HK-2 (cell line): ENCODE measurements around the gene ANXA5.
"Not testable (repeated sequence)": the region's sequence is repeated elsewhere in the genome, so short reads cannot be mapped to it uniquely, and the experiment has no call there.

Experiments
- DNase-seq: peaks from one replicate; pipeline ENCODE4 v3.0.0-alpha.2; 2018; ENCODE audit not compliant: unreplicated experiment

Gene ANXA5

DNA sequence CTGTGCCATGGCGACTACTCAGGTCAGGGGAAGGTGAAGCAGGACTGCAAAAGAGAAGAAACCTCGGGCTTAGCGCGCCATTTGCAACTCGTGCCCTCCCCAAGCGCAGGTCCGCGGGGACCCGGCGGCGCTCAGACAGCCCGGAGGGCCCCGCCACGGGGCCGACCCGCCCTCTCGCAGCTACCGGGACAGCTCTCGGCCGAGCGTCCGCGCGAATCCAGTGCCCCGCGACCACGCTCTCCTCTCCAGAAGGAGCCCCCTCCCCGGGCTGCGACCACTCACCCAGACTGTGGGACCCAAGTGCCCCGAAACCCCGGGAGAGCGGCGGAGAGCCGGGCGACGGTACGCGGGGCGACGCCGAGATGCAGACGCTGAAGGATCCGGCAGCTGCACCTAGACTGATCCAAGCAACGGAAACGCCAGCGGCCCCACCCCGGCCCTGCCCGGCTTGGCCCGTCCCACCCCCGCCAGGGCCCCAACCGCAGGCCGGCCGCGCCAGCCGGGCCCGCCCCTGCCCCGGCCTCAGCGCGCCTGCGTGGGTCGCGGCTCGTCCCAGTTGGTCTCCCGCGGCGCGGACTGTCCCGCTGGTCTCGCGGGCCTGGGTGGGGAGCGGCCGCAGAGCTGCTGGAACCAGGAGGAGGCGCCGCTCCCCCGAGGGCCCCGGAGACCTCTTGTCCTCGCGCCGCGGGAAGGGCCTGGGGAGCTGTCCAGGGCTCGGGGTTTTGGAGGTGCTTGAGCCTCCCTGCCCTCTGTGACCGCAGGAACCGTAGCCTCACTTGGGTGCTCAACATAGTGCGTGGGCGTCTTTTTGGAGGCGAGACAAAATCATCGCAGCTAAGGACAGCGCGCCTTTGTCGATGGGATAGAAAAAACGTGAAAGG, at the start of gene ANXA5:
TSS of gene ANXA5 (minus strand) at position 400 of the 881 bp plus-strand sequence. CDS start at position 9, 391 bp downstream.
- DNase-seq, result peak; percentile 93

DNA sequence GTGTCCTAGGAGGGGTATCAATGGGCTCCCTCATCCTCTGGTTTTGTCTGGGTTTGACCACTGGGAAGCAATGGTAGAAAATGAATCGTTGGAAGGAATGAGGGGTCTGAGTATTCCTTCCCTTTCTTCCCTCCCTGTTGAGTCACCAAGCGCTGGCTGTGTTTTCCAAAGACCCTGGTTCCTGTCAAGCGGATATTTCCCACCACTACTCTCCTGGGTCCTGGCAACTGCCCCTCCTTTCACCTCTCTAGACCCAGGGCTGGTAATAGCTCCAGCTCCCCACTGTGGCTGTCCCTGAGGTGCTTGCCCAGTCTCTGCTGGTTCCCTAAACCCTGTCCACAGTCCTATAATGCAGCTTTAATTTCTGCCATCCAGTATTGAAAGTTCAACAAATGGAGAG, 46.0 kb upstream of the ANXA5 start:
- DNase-seq, result no peak

DNA sequence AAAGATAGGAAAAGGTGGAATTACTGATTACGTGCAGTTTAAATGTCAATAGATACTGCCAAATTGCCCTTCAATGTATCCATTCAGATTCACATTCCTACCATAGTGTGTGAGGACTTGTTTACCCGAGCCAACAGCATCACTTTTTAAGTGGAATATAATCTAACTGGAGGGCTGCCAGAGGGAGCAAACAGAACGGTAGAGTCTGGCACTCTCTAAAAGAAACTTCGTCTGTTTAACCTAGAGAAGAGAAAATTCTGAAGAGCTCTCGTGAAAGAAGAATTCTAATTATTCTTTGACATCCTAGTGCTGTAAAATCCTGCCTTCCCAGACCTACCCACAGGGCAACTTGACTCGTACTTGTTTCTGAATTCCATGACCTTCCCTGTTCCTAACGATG, 45.0 kb upstream of the ANXA5 start:
- no peak for DNase-seq

DNA sequence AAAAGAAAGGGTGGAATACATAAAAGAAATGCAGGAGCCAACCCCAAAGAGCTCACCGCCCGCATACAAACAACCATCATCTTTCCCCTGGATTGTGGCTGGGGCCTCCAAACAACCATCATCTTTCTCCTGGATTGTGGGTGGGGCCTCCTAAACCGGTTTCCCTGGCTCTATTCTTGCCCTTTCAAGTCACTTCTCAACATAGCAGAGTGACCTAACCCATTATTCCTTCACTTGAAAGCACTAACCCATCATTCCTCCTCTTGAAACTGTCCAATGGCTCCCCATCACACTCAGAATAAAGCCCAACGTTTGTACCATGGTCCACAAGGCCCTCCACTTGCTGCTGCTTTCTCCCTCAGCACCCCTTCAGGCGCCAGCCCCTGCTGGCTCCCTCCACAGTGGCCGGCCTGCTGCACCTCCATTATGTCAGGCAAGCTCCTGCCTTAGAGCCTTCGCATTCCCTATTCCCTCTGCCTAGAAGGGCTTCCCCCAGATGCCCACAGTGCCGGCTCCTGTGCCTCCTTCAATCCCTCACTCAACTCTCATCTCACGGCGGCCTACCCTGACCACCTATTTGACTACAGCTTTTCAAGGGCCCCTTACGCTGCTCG, 44.1 kb upstream of the ANXA5 start:
- DNase-seq, result no peak

DNA sequence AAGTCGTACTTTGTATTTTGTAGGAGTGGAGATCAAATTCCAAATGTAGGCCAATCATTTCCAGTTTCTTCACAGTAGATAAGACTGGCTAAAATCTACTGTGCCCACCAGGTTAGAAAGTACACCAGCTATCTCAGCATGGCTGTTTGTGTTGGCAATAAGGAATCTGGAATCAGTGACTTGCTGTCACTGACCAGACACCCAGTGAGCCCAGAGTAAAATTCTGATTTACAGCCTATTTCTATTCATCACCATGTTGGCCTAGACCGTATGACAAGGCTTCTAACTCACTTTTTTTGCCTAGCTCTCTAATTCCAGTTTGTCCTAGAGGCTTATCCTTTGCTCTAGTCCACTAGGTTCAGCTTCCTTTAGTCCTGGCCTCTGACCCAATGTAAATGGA, 42.8 kb upstream of the ANXA5 start:
- no peak for DNase-seq

DNA sequence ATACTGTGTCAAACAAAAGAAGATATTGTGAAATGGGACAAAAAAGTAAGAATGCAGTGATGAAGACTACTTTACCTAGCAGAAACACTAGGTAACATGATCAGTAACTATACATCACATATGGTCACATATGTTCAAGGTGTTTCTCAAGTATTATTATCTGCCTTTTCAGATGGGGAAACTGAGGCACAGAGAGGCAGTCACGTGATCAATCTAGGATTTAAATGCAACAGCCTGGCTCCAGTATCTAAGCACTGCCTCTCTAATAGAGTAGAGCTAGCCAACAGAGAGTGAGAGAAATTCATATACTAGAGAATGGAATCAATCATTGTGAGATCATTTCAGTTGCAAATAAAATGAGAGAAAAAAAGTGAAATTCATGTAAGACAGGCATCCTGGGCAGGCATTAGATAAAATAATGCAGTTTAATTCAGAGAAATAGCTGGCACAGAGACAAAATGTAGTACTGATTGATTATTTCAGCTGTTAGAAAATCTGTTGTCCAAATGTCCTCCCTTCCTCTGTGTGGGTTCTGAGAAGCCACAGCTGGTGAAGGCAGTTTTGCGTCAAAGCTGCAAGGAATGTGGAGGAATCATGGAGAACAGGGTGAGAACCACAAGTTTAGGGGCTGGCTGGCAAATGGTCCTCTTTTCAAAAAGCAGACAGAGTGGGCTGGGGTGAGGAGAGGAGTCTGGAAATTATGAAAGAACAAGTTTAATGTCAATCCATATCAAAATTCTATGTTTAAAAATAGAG, 42.2 kb upstream of the ANXA5 start:
- DNase-seq, result no peak

DNA sequence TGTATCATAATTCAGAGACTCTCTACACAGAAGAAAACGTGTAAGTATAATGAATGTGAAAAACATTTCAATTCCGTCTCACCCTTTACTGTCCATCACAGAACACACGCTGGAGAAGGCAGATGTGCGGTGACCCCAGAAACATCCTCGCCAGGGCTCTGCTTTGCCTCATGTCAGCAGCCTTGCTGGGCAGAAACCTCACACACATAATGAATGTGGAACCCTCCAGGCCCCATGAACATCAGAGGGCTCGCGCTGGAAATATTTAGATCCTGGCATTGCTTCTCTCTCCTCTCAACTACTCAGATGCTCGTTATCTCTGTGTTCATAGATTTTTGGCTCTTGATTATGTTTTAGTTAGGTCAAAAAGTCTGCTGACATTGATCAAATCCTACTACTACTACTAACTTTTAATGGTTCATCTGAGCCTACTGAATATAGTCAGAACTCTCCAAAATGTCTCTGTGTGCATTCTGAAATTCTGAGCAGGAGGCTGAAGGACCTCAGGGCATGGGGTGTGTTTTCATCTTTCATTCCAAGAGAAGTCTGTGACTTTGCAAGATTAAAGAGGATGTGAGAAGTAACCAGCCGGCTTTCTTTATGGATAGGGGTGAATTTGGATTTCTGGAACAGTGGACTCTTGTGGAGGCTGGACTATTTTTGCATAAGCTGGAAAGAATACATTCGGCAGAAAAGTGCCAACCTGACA, 41.2 kb upstream of the ANXA5 start:
- DNase-seq, result no peak

DNA sequence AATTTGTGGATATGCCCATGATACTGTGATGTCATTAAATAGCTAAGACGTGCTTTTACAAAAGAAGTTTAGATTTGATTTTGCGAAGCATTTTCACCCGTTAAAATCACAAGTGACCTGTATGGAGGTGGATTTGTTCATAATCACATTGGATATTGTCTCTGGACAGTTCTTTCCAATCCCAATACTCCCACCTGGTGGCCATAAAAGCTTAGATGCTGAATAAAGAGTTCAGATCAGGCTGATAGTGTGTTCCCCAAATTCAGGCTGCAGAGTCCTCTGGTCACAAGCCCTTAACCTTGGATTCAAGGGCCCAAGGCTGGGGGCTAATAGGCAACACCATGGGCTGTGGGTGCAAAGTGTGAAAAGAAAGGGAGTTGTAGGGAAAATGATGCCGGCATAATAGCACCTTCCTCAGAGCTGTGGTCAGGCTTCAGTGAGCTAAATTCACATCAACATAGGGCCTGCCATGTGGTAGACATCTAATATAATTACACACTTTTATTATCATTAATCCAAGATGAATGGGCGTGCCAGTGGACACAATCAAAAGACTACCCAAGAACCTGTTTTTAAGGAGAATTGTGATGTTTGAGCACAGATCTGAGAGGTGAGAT, 40.1 kb upstream of the ANXA5 start:
- DNase-seq, result peak; percentile 20

DNA sequence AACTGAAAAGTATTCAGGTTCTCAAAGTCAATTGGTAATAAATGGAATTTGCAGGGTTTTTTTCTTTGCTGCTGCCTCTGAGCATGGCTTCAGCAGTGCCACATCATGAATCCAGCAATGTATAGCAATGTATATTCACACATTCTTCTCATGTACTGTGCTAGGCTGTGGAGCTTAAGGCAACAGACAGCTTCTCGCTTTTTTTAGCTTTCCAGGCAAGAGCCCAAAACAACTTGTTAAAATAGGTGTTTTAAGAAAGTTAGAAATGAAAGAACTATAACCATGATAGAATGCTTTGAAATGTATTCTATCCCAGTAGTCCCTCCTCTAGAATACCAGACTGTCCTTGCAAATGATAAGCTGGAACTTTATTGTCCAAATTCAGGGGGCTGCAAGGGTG, 37.8 kb upstream of the ANXA5 start:
- no peak for DNase-seq

DNA sequence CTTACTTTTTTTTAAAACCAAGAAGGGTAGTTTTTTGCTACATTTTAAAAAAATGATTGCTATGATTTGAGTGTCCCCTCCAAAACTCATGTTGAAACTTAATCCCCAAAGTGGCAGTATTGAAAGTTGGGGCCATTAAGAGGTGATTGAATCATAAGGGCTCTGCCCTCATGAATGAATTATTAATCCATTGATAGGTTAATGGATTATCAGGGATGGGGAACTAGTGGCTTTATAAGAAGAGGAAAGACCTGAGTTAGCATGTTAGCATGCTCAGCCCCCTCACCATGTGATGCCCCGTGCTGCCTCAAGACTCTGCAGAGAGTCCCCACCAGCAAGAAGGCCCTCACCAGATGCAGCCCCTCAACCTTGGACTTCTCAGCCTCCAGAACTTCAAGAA, 37.2 kb upstream of the ANXA5 start:
- DNase-seq, result no peak

DNA sequence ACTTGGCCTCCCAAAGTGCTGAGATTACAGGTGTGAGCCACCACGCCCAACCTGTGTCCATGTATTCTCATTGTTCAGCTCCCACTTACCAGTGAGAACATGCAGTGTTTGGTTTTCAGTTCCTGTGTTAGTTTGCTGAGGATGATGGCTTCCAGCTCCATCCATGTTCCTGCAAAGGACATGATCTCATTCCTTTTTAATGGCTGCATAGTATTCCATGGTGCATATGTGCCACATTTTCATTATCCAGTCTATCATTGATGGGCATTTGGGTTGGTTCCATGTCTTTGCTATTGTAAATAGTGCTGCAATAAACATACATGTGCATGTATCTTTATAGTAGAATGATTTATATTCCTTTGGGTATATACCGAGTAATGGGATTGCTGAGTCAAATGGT, 33.0 kb upstream of the ANXA5 start:
- DNase-seq, result not testable (repeated sequence)

DNA sequence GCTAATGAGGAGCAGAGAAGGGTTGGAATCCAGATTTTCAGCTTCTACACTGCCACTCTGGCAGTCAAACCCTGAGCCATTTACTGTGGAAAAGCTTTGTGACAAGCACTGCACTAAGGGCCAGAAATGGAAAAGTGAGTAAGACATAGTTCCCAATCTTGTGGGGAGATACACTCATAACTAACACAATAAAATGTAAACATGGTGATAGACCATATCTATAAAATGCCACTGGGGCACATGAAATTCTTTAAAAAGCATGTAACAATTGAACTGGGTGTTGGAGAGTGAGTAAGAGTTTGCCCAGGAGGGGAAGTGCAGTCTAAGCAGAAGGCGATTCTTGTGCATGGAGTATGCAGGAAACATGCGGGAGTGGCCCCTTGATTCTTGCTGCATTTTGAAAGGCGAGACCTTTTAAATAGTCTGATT, 32.0 kb upstream of the ANXA5 start:
- DNase-seq, result no peak

DNA sequence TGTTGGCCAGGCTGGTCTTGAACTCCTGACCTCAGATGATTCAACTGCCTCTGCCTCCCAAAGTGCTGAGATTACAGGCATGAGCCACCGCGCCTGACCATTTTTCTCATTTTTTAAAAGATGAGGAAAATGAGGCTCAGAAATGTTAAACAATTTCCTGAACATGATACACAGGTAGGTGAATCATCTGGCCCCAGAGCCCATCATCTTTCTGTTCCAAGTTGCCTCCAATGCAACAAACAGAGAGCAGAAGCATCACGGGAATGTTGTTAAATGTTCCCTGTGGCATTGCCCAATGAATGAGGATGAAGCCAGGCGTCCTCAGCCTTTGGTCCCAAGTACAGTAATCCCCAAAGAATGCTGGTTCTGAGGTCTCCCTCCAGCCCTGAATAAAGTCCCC, 31.3 kb upstream of the ANXA5 start:
- peak; percentile 22 for DNase-seq

DNA sequence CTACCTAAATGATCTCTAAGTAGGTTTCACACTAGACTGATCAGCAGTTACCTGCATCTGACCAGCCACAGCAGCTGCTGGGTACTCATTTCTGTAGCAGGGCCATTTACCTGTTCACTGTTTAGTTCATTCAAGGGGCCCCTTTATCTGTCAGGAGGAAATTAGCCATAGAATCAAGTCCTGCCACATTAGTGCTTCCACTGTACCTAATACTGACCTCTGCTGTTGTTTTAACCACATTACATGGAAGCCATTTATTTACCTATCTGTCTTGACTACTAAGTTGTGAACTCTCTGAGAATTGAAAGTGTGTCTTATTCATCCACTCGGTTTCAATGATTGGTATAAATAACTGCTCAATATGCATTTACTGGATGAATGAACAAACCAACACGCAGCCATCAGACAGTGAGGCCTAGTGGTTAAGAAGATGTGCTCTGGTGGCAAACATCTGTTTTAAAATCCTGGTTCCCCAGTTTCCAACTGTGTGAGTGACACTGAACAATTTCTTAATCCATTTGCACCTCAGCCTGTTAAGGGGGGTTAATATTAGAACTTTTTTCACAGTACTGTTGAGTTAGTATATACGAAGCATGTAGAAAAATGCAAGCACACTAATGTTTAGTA, 30.0 kb upstream of the ANXA5 start:
- no peak for DNase-seq

DNA sequence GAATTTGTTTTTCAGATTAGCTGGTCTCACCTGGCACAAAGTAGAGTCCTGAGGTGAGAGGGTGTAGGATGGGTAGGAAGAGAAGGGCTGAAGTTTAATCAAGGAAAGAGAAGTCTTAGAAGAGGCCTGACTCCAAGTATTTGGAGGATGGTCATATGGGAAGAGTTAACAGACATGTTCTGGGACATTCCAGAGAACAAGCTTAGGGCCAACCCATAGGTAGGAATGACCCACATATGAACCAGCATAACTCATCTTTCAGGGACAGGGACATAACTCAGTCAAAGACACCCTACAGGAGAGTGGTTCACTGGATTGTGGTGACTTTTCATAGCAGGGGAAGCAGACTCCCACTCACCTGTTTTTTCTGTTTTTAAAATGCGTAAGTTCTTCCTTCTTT, 27.9 kb upstream of the ANXA5 start:
- no peak for DNase-seq

DNA sequence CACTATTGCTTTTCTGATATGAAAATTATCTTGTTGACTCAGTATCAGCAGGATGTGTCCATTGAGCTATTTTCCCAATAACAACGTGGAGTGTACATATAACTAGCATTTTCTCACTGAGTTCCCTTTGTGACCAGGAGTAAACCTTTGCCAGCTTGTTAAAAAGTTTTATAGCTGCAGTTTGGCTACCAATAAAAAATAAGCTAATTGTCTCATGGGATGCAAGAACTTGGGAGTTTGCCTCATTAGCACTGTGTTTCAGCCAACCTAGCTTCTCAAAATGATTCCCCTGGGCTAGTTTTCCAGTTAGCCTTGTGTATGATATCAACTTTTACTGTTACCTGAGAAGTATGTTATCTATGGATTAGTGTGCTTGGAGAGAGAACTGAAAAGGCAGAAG, 24.9 kb upstream of the ANXA5 start:
- no peak for DNase-seq

DNA sequence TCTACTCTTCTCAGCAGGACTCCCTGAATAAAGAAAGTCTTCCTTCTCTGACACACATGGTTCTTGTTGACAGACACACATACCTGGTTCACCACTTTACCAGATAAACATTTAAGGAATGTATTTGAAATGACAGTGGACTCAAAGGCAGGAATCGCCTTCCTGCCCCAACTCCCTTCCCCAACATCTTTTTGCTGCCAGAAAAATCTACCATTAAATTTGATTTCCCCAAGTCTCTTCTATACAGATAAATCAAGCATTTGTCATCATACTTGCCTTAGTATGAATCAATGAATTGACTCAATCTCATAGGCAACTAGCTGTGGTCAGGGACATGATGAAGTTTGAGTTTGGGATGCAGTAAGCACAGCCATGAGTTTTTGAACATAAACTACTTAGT, 23.3 kb upstream of the ANXA5 start:
- no peak for DNase-seq

DNA sequence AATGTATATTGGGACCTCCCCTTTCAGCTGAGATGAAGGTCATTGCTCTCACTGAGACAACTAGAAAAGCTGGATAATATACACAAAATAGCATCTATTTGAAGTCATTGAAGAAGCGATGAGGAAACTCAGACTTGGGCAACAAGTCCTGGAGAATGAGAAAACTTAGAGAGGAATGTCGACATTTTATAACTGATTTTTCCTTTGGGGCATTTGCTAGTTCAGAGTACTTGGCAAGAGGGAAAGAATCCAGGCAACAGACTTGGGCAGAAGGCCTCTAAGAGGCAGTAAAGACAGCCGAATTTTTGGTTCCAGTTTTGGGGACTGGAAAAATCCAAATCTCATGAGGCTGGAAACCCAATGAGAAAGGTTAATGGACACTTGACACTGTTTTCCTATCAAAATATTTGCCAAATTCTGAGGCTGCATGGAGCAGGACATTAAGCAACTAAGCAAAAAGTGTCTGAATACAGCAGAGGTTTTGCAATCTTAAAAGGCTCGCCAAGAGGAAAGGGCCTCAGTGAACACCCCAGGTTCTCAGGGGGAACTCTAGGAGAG, 21.0 kb upstream of the ANXA5 start:
- no peak for DNase-seq

DNA sequence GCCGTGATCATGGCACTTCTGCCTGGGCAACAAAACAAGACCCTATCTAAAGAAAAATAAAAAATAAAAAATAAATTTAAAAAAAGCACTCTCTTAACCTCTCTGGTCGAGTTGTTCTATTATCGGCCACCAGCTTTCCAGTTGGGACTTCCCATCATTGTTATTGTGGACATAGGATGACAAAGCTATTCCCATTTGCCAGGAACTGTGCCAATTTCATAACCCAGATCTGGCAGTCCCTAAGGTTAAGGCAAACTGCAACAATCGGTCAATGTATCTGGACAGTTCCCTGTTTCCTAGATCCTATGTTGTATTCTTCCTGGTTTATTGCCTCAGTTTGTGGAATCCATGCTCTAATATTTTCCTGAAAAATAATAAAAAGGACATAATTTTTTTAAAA, 17.8 kb upstream of the ANXA5 start:
- DNase-seq, result no peak

DNA sequence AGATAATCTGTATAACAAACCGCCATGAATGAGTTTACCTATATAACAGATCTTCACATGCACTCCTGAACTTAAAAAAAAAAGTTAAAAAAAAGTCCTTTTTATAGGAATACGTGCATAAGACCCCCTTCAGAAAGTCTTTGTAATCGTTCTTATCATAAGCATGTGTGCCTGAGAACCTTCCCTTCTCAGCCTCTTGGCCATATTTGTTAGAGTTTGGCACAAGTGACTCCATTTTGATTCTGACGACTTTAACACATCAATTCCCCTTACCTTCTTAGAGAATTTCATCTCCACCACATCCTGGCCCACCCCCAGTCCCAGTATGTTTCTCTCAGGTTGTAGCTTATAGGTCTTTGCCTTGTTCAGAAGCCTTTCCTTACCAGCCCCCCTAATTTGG, 16.0 kb upstream of the ANXA5 start:
- DNase-seq, result no peak
